ENCODE data around the gene TRIM59. TPM values are rescaled to one million over a fixed set of nuclear protein-coding genes. Genes with fewer than 3 reads are reported as not detected.

TRIM59 gene, protein sequence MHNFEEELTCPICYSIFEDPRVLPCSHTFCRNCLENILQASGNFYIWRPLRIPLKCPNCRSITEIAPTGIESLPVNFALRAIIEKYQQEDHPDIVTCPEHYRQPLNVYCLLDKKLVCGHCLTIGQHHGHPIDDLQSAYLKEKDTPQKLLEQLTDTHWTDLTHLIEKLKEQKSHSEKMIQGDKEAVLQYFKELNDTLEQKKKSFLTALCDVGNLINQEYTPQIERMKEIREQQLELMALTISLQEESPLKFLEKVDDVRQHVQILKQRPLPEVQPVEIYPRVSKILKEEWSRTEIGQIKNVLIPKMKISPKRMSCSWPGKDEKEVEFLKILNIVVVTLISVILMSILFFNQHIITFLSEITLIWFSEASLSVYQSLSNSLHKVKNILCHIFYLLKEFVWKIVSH
- 0.54 and 1.1 TPM in 2 replicates for polyA plus RNA-seq

DNA sequence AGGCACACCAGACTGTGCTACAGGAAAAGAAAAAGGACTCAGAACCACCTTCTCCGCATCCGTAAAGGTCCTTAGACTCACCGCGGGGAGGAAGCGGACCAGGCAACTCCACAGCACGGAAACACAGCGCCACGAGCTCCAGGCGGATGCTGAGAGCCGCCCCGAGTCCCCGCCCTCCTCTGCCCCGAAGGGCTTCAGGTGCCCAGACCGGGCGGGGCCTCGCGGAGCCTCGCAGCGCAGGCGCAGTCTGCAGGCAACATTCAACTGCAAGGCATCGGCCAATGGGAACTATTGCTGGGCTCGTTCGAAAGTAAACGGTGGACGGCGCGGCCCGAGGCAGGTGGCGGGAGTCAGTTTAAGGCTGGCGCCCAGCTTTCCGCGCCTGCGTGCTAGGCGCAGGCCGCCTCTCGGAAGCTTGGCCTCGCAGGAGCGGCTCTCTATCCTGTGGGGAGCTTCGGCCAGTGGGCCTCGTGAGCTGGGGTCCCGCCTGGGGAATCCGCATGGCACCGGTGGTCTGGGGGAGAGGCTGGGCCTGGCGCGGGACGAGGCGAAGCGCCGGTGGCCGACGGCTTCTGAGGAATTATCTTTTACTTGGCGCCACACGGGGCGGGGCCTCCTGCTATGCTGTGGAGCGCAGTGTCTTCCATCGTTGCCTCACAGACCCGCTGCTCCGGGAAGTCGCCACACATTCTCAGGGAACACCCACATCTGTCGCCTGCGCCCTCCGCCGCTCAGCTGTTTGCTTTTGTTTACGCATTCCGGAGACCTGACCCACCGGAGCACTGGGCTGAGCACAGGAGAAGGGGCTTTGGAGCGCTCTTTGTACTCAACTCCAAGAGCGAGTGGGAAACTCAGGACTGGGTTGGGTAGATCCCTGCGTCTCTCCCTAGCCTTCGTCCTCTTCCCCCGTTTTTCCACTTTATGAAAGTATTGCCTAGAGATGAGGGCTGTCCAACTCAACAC, at the start of gene TRIM59:
TRIM59 (minus strand) TSS at position 151 of the 963 bp plus-strand sequence. CDS start 10,603 bp downstream, outside the sequence.

DNA sequence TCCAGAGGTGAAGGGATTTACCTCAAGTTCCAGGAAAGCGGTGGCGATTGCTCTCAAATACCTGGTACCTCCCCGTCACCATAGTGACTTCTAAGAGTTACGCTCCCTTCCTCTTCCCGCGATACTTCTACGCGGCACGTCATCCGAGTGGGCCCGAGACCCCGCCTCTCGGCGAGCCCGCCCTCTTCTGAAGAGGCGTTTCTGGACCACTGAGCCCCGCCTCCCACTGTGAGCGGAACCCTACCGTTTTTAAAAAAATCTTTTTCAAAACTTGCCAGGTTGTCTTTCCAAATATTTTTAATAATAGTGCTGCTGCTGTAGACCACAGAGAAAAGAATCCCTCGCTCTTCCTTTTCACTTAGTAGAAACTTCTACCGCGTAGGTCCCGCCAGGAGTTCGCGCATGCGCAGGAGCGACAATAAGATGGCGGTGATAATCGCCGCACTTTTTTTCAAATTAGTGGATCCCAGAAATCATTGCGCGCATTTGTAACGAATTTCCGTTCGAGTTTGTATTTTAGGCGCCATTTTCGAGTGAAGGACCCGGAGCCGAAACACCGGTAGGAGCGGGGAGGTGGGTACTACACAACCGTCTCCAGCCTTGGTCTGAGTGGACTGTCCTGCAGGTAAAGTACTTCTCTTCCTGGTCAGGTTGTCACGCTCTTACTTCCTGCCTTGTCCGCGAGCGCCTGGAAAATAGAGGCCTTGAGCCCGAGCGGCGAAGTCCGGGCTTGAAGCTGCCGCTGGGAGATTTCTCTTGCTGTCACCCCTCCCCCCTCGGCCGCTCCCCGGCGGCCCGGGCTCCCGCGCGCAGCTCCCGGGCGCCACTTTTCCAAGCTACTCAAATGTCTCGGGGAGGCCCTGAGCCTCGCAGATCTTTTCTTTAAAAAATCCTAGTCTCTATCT, 50.2 kb downstream of the TRIM59 start, which contains the start of the genes IFT80 and SMC4:
IFT80 (minus strand) TSS at position 101 of the 905 bp plus-strand sequence. CDS start 14,625 bp downstream, outside the sequence.
SMC4 (plus strand) TSS at position 526 of the 905 bp plus-strand sequence. CDS start 1,177 bp downstream, outside the sequence.

Other genes with a start within 250 kb of the TRIM59 start
- gene C3orf80, start 224.4 kb downstream of the TRIM59 start, polyA plus RNA-seq: 11.7 and 14.2 TPM in 2 replicates
- gene IFT80, start 50.6 kb downstream of the TRIM59 start, polyA plus RNA-seq: 33.6 and 48.5 TPM in 2 replicates
- 32.9 and 50.9 TPM in 2 replicates for gene SMC4, start 50.1 kb downstream of the TRIM59 start, polyA plus RNA-seq
- gene KPNA4, start 115.8 kb upstream of the TRIM59 start, polyA plus RNA-seq: 35.0 and 36.1 TPM in 2 replicates
- gene ARL14, start 227.4 kb upstream of the TRIM59 start, polyA plus RNA-seq: 0.26 TPM in 1 of 2 replicates, not detected in the other

Data from Purkinje cell (primary cell).